NT2/D1 (cell line): ENCODE data around the gene EPGN.

Source experiments
- DNase-seq: peaks from one replicate; pipeline ENCODE4 v3.0.0-alpha.2; 2011; ENCODE audit warnings: low read depth, low spot score
- H3K27me3 ChIP-seq: 2 replicates; pipeline ENCODE4 v1.6.0; 2011; ENCODE audit warnings: mild to moderate bottlenecking; ENCODE audit not compliant: insufficient read length, insufficient read depth
- H3K36me3 ChIP-seq: 2 replicates; pipeline ENCODE4 v1.6.1; 2011; ENCODE audit warnings: mild to moderate bottlenecking, low read length, mixed read lengths; ENCODE audit not compliant: insufficient read depth, insufficient read length
- H3K4me1 ChIP-seq: 2 replicates; pipeline ENCODE4 v1.5.1; 2011; ENCODE audit not compliant: insufficient read depth, insufficient read length
- H3K4me3 ChIP-seq: 2 replicates; pipeline ENCODE4 v1.5.1; 2011; ENCODE audit warnings: low read depth; ENCODE audit not compliant: insufficient read length
- H3K9ac ChIP-seq: 2 replicates; pipeline ENCODE4 v1.6.0; 2011; ENCODE audit warnings: low read depth; ENCODE audit not compliant: insufficient read length
- H3K9me3 ChIP-seq: 2 replicates; pipeline ENCODE4 v1.5.1; 2011; ENCODE audit warnings: mild to moderate bottlenecking, low read length; ENCODE audit not compliant: insufficient read depth
- SUZ12 ChIP-seq: IDR thresholded peaks from 2 replicates; pipeline ENCODE4 v1.6.1; 2011; ENCODE audit not compliant: insufficient read length, insufficient read depth; ENCODE audit errors: extremely low read depth
- YY1 ChIP-seq: IDR thresholded peaks from 2 replicates; pipeline ENCODE4 v1.6.1; 2011; ENCODE audit not compliant: insufficient read length, insufficient read depth
- ZNF274 ChIP-seq: IDR thresholded peaks from 2 replicates; pipeline ENCODE4 v1.6.1; 2011; ENCODE audit warnings: mild to moderate bottlenecking, low read depth, low read length

Gene EPGN

GRCh38 chr4:74317616-74318246 lies 9.5 kb downstream of the EPGN start:
- no peaks in the 10 kb centered on the region for H3K27me3 ChIP-seq
- no peak for DNase-seq
- TF ChIP-seq SUZ12 (no peak), ZNF274 (no peak), YY1 (no peak)
- no peak overlapping the region for H3K9ac ChIP-seq
- no peak overlapping the region for H3K4me3 ChIP-seq
- no peaks in the 10 kb centered on the region for H3K36me3 ChIP-seq
- no peaks in the 10 kb centered on the region for H3K4me1 ChIP-seq
- no peaks in the 10 kb centered on the region for H3K9me3 ChIP-seq

DNA sequence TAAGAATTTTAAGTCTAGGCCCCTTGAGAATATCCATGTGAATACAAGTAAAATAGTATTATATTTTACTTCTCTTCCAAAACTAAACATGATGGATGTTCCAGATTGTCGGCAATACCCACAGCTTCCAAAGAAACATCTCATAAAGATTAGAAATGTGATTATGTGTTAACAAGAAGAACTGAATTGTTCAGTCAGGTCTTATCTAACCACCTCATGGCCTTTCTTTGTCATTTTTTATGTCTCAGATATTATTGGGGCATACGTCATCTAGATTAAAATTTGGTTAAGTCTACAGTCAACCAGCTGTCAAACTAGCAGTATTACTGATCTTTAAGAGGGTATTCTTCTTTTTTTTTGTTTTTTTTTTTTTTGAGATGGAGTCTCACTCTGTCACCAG lies 10.0 kb downstream of the EPGN start:
- TF ChIP-seq YY1: no peak
- no peak for TF ChIP-seq SUZ12
- TF ChIP-seq ZNF274: no peak
- no peaks in the 10 kb centered on the region for H3K4me1 ChIP-seq
- H3K9ac ChIP-seq: no peak overlapping the region
- H3K27me3 ChIP-seq: no peaks in the 10 kb centered on the region
- DNase-seq: no peak
- no peaks in the 10 kb centered on the region for H3K9me3 ChIP-seq
- no peak overlapping the region for H3K4me3 ChIP-seq
- no peaks in the 10 kb centered on the region for H3K36me3 ChIP-seq

GRCh38 chr4:74319470-74319869 lies 11.2 kb downstream of the EPGN start:
- H3K36me3 ChIP-seq: no peaks in the 10 kb centered on the region
- H3K9ac ChIP-seq: no peak overlapping the region
- H3K4me1 ChIP-seq: no peaks in the 10 kb centered on the region
- TF ChIP-seq SUZ12 (no peak), ZNF274 (no peak), YY1 (no peak)
- DNase-seq: no peak
- no peaks in the 10 kb centered on the region for H3K9me3 ChIP-seq
- no peaks in the 10 kb centered on the region for H3K27me3 ChIP-seq
- H3K4me3 ChIP-seq: no peak overlapping the region

- no peak for DNase-seq
- no peak for TF ChIP-seq ZNF274
- TF ChIP-seq YY1: no peak
- no peak for TF ChIP-seq SUZ12
- Histone ChIP-seq H3K36me3 (no peaks in the 10 kb centered on the region), H3K27me3 (no peaks in the 10 kb centered on the region), H3K9me3 (no peaks in the 10 kb centered on the region), H3K4me1 (no peaks in the 10 kb centered on the region), H3K9ac (no peak overlapping the region), H3K4me3 (no peak overlapping the region)
These were observed 12.4 kb downstream of the EPGN start for GRCh38 chr4:74320559-74321118.

DNA sequence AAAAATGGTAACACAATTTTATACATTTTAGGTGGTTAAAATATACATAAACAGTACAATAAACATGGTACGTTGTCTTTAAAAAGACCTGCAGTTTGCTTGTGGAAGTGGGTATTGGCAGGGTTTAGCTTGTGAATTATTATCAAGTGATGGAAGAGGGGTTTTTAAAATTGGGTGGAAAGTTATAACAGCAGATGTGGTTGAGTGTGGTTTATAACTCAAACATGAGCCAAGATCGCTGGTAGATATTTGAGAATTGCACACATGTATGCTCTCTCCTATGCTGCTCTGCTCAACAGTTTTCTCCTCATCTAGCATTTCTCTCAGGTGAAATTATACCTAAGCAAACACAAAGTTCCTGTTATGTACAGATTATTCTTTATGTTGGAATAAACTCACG lies 14.0 kb downstream of the EPGN start:
- Histone ChIP-seq H3K4me1 (no peaks in the 10 kb centered on the region), H3K36me3 (no peaks in the 10 kb centered on the region), H3K4me3 (no peak overlapping the region), H3K27me3 (no peaks in the 10 kb centered on the region), H3K9ac (no peak overlapping the region), H3K9me3 (no peaks in the 10 kb centered on the region)
- no peak for TF ChIP-seq ZNF274
- no peak for TF ChIP-seq SUZ12
- TF ChIP-seq YY1: no peak
- no peak for DNase-seq

GRCh38 chr4:74323663-74324062 lies 15.4 kb downstream of the EPGN start:
- no peaks in the 10 kb centered on the region for H3K4me1 ChIP-seq
- H3K36me3 ChIP-seq: no peaks in the 10 kb centered on the region
- no peak overlapping the region for H3K4me3 ChIP-seq
- no peak overlapping the region for H3K9ac ChIP-seq
- TF ChIP-seq ZNF274 (no peak), SUZ12 (no peak), YY1 (no peak)
- no peaks in the 10 kb centered on the region for H3K9me3 ChIP-seq
- H3K27me3 ChIP-seq: no peaks in the 10 kb centered on the region
- no peak for DNase-seq

- H3K9me3 ChIP-seq: no peaks in the 10 kb centered on the region
- no peaks in the 10 kb centered on the region for H3K36me3 ChIP-seq
- no peak for TF ChIP-seq SUZ12
- no peaks in the 10 kb centered on the region for H3K4me1 ChIP-seq
- no peaks in the 10 kb centered on the region for H3K27me3 ChIP-seq
- no peak overlapping the region for H3K4me3 ChIP-seq
- H3K9ac ChIP-seq: no peak overlapping the region
- DNase-seq: no peak
These were observed 16.0 kb downstream of the EPGN start for GRCh38 chr4:74324262-74324661.
